ENCODE results near the gene SRRT. TPM values are rescaled to one million over a fixed set of nuclear protein-coding genes. Genes with fewer than 3 reads are reported as not detected.

The SRRT gene
- total and polyA plus RNA-seq, 2 of the 4 experiments (the other 2 are of a cell fraction) = 41.4 to 93.5 TPM

GRCh38 chr7:100884736-100885439 lies 10.0 kb downstream of the SRRT start:
- peaks cover 10% of the 10 kb centered on the region for H3K4me1 ChIP-seq (ENCODE audit: control insufficient read depth, insufficient read depth, low read length)
- H4K5ac ChIP-seq (ENCODE audit: low read depth, low read length) = no peak overlapping the region
- no peak overlapping the region for H3K56ac ChIP-seq (ENCODE audit: extremely low read depth, insufficient read depth, low read length)
- no peak overlapping the region for H2AK5ac ChIP-seq (ENCODE audit: low read depth, low read length)
- no peak overlapping the region for H3K18ac ChIP-seq (ENCODE audit: low read depth, low read length)
- in situ Hi-C loops (cut with MboI; ENCODE audit: low sequenced_read_pairs) (no loop called here), intact Hi-C loops (cut with micrococcal nuclease) (no loop called here), dilution Hi-C loops (cut with HindIII; ENCODE audit: low sequenced_read_pairs, unreplicated experiment) (no loop called here)
- H3K4me3 ChIP-seq (ENCODE audit: insufficient read depth, low read depth, low read length) = no peak overlapping the region
- H2BK15ac ChIP-seq (ENCODE audit: low read depth, low read length) = no peak overlapping the region
- no peak overlapping the region for H3K4ac ChIP-seq (ENCODE audit: low read depth, low read length)
- no peaks in the 10 kb centered on the region for H3K27me3 ChIP-seq (ENCODE audit: control insufficient read depth, insufficient read depth, low read length)
- POLR2A ChIA-PET (ENCODE audit: unreplicated experiment) = no interaction called here
- no peak overlapping the region for H2BK5ac ChIP-seq (ENCODE audit: low read depth, low read length, poor library complexity, severe bottlenecking)
- no peak overlapping the region for H3K14ac ChIP-seq (replicated peaks; ENCODE audit: low read depth, low read length)
- no peaks in the 10 kb centered on the region; the same call in 1 of the 2 replicates for H3K9me1 ChIP-seq (ENCODE audit: insufficient read depth, low read length)
- H2BK20ac ChIP-seq (ENCODE audit: low read depth, low read length) = no peak overlapping the region
- H4K91ac ChIP-seq (ENCODE audit: insufficient read depth, low read depth, low read length) = no peak overlapping the region
- no peak overlapping the region for H4K8ac ChIP-seq (ENCODE audit: low read depth in 2 of 2, low read length in 2 of 2)
- peaks cover 30% of the 10 kb centered on the region for H4K20me1 ChIP-seq (ENCODE audit: insufficient read depth, low read length)
- no peak overlapping the region for H3K23ac ChIP-seq (ENCODE audit: low read depth, low read length)
- no peaks in the 10 kb centered on the region for H3K9me3 ChIP-seq (ENCODE audit: control insufficient read depth, insufficient read depth, low read length)
- DNase-seq = no peak
- CTCF ChIA-PET = no interaction called here
- H3K9ac ChIP-seq (ENCODE audit: low read depth, low read length) = no peak overlapping the region
- H3K79me1 ChIP-seq (ENCODE audit: low read depth in 1 of 2, low read length in 2 of 2) = peaks cover 39 to 73% of the 10 kb centered on the region in 2 experiments
- BruUV-seq (replicated peaks) = no TSS peak
- H3K36me3 ChIP-seq (ENCODE audit: control insufficient read depth, insufficient read depth, low read length) = peaks cover 79% of the 10 kb centered on the region
- ATAC-seq (ENCODE audit: low read depth) = no peak
- no peak overlapping the region for H3K4me2 ChIP-seq (ENCODE audit: low read depth, low read length)
- H2AFZ ChIP-seq (replicated peaks; ENCODE audit: low read length, poor library complexity) = peak overlapping the region; percentile 46
- 87% methylated on average over 4 of the region's 29 CpGs; no CpG with 5 or more reads in 1 of the 2 experiments for WGBS, 2 experiments (ENCODE audit: extremely low coverage in 2 of 2, insufficient read length in 1 of 2)
- no peak overlapping the region for H2AK9ac ChIP-seq (replicated peaks; ENCODE audit: low read depth, low read length, poor library complexity)
- TF ChIP-seq RCOR1 (IDR thresholded peaks at IDR 0.05; ENCODE audit: insufficient replicate concordance, low read length) (no peak), CHD1 (IDR thresholded peaks at IDR 0.05; ENCODE audit: low read depth, low read length) (no peak), POLR2A (IDR thresholded peaks at IDR 0.05; ENCODE audit: low read depth, low read length) (no peak), CEBPB (IDR thresholded peaks at IDR 0.05; ENCODE audit: low read depth, low read length) (no peak), ELK1 (IDR thresholded peaks at IDR 0.05; ENCODE audit: borderline replicate concordance, low read depth, low read length) (no peak), NFE2L2 (IDR thresholded peaks at IDR 0.05; ENCODE audit: low read depth, low read length) (no peak), MAFK (IDR thresholded peaks at IDR 0.05; ENCODE audit: low read depth, low read length) (no peak), MXI1 (IDR thresholded peaks at IDR 0.05; ENCODE audit: borderline replicate concordance, low read depth, low read length) (no peak), SMC3 (IDR thresholded peaks at IDR 0.05; ENCODE audit: low read depth, low read length) (no peak), RAD21 (IDR thresholded peaks at IDR 0.05; ENCODE audit: low read length) (no peak), FOS (IDR thresholded peaks at IDR 0.05; ENCODE audit: low read depth, low read length) (no peak), MAZ (IDR thresholded peaks at IDR 0.05; ENCODE audit: borderline replicate concordance, low read depth, low read length) (no peak), USF2 (IDR thresholded peaks at IDR 0.05; ENCODE audit: low read depth, low read length) (no peak)
- TF ChIP-seq, protein P1, sequence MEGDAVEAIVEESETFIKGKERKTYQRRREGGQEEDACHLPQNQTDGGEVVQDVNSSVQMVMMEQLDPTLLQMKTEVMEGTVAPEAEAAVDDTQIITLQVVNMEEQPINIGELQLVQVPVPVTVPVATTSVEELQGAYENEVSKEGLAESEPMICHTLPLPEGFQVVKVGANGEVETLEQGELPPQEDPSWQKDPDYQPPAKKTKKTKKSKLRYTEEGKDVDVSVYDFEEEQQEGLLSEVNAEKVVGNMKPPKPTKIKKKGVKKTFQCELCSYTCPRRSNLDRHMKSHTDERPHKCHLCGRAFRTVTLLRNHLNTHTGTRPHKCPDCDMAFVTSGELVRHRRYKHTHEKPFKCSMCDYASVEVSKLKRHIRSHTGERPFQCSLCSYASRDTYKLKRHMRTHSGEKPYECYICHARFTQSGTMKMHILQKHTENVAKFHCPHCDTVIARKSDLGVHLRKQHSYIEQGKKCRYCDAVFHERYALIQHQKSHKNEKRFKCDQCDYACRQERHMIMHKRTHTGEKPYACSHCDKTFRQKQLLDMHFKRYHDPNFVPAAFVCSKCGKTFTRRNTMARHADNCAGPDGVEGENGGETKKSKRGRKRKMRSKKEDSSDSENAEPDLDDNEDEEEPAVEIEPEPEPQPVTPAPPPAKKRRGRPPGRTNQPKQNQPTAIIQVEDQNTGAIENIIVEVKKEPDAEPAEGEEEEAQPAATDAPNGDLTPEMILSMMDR (conservative IDR thresholded peaks at IDR 0.05; ENCODE audit: low read depth, low read length) = no peak
- H2BK120ac ChIP-seq (ENCODE audit: low read depth, low read length) = no peak overlapping the region
- no peak overlapping the region for H3K27ac ChIP-seq (ENCODE audit: insufficient read depth, low read length)
